Kidney epithelial cell (primary cell): Measurements from ENCODE around the gene TOX2. TPM values are rescaled to one million over a fixed set of nuclear protein-coding genes. Genes with fewer than 3 reads are reported as not detected.

ENCODE experiments used
- DNase-seq: peaks from one replicate; pipeline ENCODE4 v3.0.0-alpha.2; 2010; ENCODE audit warnings: low read depth
- H3K27me3 ChIP-seq: 2 replicates; pipeline ENCODE4 v1.6.0; 2011; ENCODE audit warnings: low read length; ENCODE audit not compliant: control insufficient read depth, insufficient read depth
- H3K36me3 ChIP-seq: 2 replicates; pipeline ENCODE4 v1.5.1; 2011; ENCODE audit warnings: low read length; ENCODE audit not compliant: control insufficient read depth, insufficient read depth
- H3K4me3 ChIP-seq: 2 replicates; pipeline ENCODE4 v1.5.1; 2011; ENCODE audit warnings: low read depth, mild to moderate bottlenecking, control low read depth, low read length
- CTCF ChIP-seq: IDR thresholded peaks from 2 replicates; pipeline ENCODE4 v1.5.1; 2011; ENCODE audit warnings: mild to moderate bottlenecking, moderate library complexity, low read length, control low read depth, inconsistent platforms; ENCODE audit not compliant: insufficient read depth, poor library complexity, severe bottlenecking
- total RNA-seq: library from RNA; depleted of rRNA; stranded (reverse); fragments of >200 nt; gene quantifications from 2 replicates; pipeline ENCODE4 v1.2.3, GENCODE V29; 2015

TOX2 gene
- total RNA-seq, 1 donor from 2014 or later = 7.3 TPM

- peaks cover 7% of the 10 kb centered on the region for H3K27me3 ChIP-seq
- no peak overlapping the region for H3K4me3 ChIP-seq
- no peak for DNase-seq
- TF ChIP-seq CTCF = no peak
- H3K36me3 ChIP-seq = no peaks in the 10 kb centered on the region
Observed at GRCh38 chr20:43903953-43904826, 10.5 kb upstream of the TOX2 start.

GRCh38 chr20:43904827-43905177 is 9.8 kb upstream of the TOX2 start:
- Histone ChIP-seq H3K4me3 (no peak overlapping the region), H3K27me3 (peaks cover 3% of the 10 kb centered on the region), H3K36me3 (no peaks in the 10 kb centered on the region)
- DNase-seq = no peak
- TF ChIP-seq CTCF = no peak

- H3K4me3 ChIP-seq = no peak overlapping the region
- TF ChIP-seq CTCF = no peak
Observed at GRCh38 chr20:43906505-43907034, 8.1 kb upstream of the TOX2 start.

GRCh38 chr20:43909211-43909610 is 5.4 kb upstream of the TOX2 start:
- Histone ChIP-seq H3K4me3 (no peak overlapping the region), H3K36me3 (no peaks in the 10 kb centered on the region), H3K27me3 (peaks cover 7% of the 10 kb centered on the region)
- no peak for DNase-seq
- no peak for TF ChIP-seq CTCF

More at GRCh38 chr20:43906505-43907034, 8.1 kb upstream of the TOX2 start:
- DNase-seq = no peak
- H3K36me3 ChIP-seq = no peaks in the 10 kb centered on the region
- peaks cover 3% of the 10 kb centered on the region for H3K27me3 ChIP-seq

DNA sequence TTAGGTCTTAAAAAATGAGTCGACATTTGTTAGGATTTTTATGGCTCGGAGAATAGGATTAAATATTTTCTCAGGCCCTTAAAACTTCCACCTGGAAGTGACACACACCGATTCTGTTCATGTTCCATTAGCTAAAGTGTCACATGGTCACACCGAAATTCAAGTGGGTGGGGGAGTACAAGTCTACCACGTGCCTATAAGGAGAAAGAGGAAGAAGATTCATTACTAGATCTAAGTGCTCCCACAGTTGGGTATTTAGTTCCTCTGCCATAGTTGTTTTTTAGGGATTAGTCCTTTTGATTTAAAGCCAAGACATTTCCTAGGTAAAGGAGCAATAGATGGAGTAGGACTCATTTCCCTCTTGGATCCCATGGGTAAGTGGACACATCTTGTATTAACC is 4.9 kb upstream of the TOX2 start:
- Histone ChIP-seq H3K27me3 (peaks cover 9% of the 10 kb centered on the region), H3K4me3 (no peak overlapping the region), H3K36me3 (no peaks in the 10 kb centered on the region)
- no peak for TF ChIP-seq CTCF
- no peak for DNase-seq
